HG03066 (cell line): Measurements from ENCODE around the gene MEX3B.
"Not testable (repeated sequence)": the region's sequence is repeated elsewhere in the genome, so short reads cannot be mapped to it uniquely, and the experiment has no call there.

Experiments
- ATAC-seq: cut with Tn5 transposase; IDR thresholded peaks from one replicate; pipeline ENCODE4 v1.9.1; 2021; ENCODE audit warnings: low read depth; ENCODE audit not compliant: unreplicated experiment

The MEX3B gene

GRCh38 chr15:82014989-82015388 is 30.8 kb downstream of the MEX3B start:
- no peak for ATAC-seq

GRCh38 chr15:82012908-82013307 is 32.9 kb downstream of the MEX3B start:
- ATAC-seq: no peak

GRCh38 chr15:82005239-82005638 is 40.6 kb downstream of the MEX3B start:
- ATAC-seq: no peak

- ATAC-seq: no peak
Measured at GRCh38 chr15:82003916-82004315, 41.9 kb downstream of the MEX3B start.

- ATAC-seq: not testable (repeated sequence)
Measured at GRCh38 chr15:81995081-81995480, 50.7 kb downstream of the MEX3B start.

- ATAC-seq: no peak
Measured at GRCh38 chr15:81992523-81992922, 53.3 kb downstream of the MEX3B start.
